Gastroesophageal sphincter (tissue), 3 donors: ENCODE data around the gene HAPSTR1.

Source experiments
- POLR2A ChIP-seq, 2 donors: fragments of 450-650 bp; IDR thresholded peaks; one replicate each; pipeline ENCODE4 v1.6.1; 2017; ENCODE audit warnings: antibody characterized with exemption in 2 of 2, mild to moderate bottlenecking in 2 of 2, moderate library complexity in 1 of 2
- TF ChIP-seq, protein P1 (sequence below), 4 experiments: fragments of 200-600 bp in 2 of 4; fragments of 450-650 bp in 2 of 4; sonication (generic) in 1 of 4; IDR thresholded peaks; one replicate each; pipeline ENCODE4 v1.5.1; 2017 to 2019; ENCODE audit warnings: antibody characterized with exemption in 4 of 4, mild to moderate bottlenecking in 2 of 4, moderate library complexity in 2 of 4

GRCh38 chr16:9138021-9138680 lies 46.7 kb downstream of the HAPSTR1 start:
- TF ChIP-seq, protein P1, sequence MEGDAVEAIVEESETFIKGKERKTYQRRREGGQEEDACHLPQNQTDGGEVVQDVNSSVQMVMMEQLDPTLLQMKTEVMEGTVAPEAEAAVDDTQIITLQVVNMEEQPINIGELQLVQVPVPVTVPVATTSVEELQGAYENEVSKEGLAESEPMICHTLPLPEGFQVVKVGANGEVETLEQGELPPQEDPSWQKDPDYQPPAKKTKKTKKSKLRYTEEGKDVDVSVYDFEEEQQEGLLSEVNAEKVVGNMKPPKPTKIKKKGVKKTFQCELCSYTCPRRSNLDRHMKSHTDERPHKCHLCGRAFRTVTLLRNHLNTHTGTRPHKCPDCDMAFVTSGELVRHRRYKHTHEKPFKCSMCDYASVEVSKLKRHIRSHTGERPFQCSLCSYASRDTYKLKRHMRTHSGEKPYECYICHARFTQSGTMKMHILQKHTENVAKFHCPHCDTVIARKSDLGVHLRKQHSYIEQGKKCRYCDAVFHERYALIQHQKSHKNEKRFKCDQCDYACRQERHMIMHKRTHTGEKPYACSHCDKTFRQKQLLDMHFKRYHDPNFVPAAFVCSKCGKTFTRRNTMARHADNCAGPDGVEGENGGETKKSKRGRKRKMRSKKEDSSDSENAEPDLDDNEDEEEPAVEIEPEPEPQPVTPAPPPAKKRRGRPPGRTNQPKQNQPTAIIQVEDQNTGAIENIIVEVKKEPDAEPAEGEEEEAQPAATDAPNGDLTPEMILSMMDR (IDR thresholded peaks at IDR 0.05), result no peak
- TF ChIP-seq POLR2A (IDR thresholded peaks at IDR 0.05), result no peak
